Stimulated activated CD4-positive, alpha-beta T cell treated with anti-CD3 and anti-CD28 coated beads, Interleukin-1b, Interleukin-23, amount 100 ng/mL, for 48 hours (primary cell): ENCODE data around the gene ING4.
A peak's percentile ranks its signal among the peaks of the same experiment; 100 is the strongest.

Source experiments
- DNase-seq: peaks from one replicate; pipeline ENCODE4 v3.0.0-alpha.2; 2020

The ING4 gene

GRCh38 chr12:6605421-6606330, 57.2 kb downstream of the ING4 start:
- DNase-seq, result peak; percentile 59

DNA sequence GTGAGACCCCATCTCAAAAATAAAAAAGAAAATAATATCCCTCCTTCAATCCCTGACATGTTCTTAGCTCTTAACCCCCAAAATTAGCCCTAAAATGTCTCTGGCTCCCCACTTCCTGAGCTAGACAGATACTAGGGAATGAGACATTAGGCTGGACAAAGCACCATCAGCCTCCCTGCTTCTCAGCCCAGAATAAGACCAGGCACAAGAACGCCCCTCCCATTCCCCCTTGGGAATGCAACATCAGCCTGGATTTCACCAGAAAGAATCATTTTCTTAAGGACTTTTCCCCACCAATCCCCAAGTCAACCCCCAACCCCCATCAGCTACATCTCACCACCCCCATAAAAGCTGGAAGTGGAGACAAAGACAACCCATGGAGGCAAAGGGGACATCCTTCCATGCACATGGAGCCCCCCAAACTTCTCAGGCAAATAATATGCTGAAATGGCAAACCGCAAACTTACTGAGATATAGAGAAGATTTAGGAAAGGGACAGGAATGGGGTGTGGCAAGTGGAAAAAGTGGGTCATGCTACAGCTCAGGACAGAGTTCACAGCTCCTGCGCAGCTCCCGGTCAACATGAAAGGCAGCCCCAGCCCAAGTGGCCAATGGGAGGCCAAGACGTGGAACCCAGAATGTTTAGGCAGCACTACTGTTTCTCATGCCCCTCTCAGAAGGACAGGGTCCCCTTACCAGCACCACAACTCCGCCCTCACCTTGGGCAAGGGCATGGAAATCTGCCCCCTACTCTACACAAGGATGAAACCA, 58.5 kb downstream of the ING4 start:
- DNase-seq, result no peak

DNA sequence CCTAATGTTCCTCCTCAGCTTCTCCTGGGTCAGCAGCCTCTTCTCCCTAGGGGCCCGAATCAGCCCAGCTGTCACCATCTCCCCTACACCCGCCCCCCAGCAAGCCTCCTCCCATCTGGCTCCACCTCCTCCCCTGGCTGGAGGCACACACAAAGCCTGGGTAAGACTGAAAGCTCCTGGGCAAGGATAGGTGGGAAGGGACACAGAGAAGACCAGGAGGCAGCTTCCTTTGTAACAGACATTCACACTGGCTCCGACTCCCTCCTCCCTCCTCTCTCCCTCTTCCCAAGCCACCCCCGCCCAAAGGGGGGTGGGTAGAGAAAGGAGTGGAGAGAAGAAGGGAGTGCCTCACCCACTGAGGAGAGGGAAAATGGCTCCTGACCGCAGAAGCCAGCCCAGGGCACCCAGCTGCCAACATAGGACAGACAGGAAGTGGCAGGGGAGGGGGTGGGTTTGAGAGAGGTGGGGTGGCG, 59.8 kb downstream of the ING4 start:
- no peak for DNase-seq

GRCh38 chr12:6602526-6602925, 60.4 kb downstream of the ING4 start:
- DNase-seq, result no peak
